CD4-positive, alpha-beta T cell (primary cell): Measurements from ENCODE around the gene TNS1. TPM values are rescaled to one million over a fixed set of nuclear protein-coding genes. Genes with fewer than 3 reads are reported as not detected.

Experiments
- ATAC-seq: fragments of 200-7000 bp; cut with Tn5 transposase; one replicate; pipeline ENCODE4 v1.10.0; 2022; ENCODE audit warnings: mild to moderate bottlenecking; ENCODE audit not compliant: poor library complexity
- CTCF ChIA-PET: fragments of 350-600 bp; sonication (Branson Sonifier 250); formaldehyde crosslinking; loops from one replicate; lab custom pipeline; 2021; ENCODE audit warnings: antibody characterized with exemption, inconsistent platforms; lab: Charles Lee
- POLR2A ChIA-PET: fragments of 350-600 bp; sonication (Branson Sonifier 250); formaldehyde crosslinking; loops from one replicate; lab custom pipeline; 2021; ENCODE audit warnings: antibody characterized with exemption, inconsistent platforms; lab: Charles Lee
- DNase-seq, 14 experiments: peaks; one replicate each; pipeline ENCODE4 v3.0.0-alpha.2; 2013 to 2020; ENCODE audit warnings: mixed read lengths in 2 of 14
- H3K27ac ChIP-seq, 2 donors: one replicate each; pipeline versions ENCODE4 v1.5.1 to v1.7.0; 2013; ENCODE audit warnings: low read length in 2 of 2, low read depth in 1 of 2, mild to moderate bottlenecking in 1 of 2
- H3K27me3 ChIP-seq, 2 experiments: 1 replicate in 1 of 2; 2 replicates in 1 of 2; pipeline versions ENCODE4 v1.6.1 to v1.7.0; 2013; ENCODE audit warnings: low read length in 2 of 2, control low read depth in 1 of 2, mild to moderate bottlenecking in 1 of 2, moderate library complexity in 1 of 2; ENCODE audit not compliant: insufficient read depth in 2 of 2, control insufficient read depth in 1 of 2
- H3K36me3 ChIP-seq: one replicate; pipeline ENCODE4 v1.6.1; 2013; ENCODE audit warnings: low read length, control low read depth; ENCODE audit not compliant: insufficient read depth
- H3K4me1 ChIP-seq: one replicate; pipeline ENCODE4 v1.6.1; 2013; ENCODE audit warnings: low read length, control low read depth; ENCODE audit not compliant: insufficient read depth
- H3K4me3 ChIP-seq: one replicate; pipeline ENCODE4 v1.5.1; 2013; ENCODE audit warnings: mild to moderate bottlenecking, low read length, moderate library complexity
- H3K9me3 ChIP-seq, 2 experiments: 1 replicate in 1 of 2; 2 replicates in 1 of 2; pipeline versions ENCODE4 v1.6.1 to v1.7.0; 2013; ENCODE audit warnings: low read length in 2 of 2, mild to moderate bottlenecking in 2 of 2, control low read depth in 1 of 2, moderate library complexity in 1 of 2; ENCODE audit not compliant: control insufficient read depth in 1 of 2, insufficient read depth in 1 of 2
- H3K27ac Mint-ChIP-seq: one replicate; pipeline ENCODE4 v1.8.0; 2020; ENCODE audit warnings: mixed read lengths
- H3K27me3 Mint-ChIP-seq: one replicate; pipeline ENCODE4 v1.8.0; 2021; ENCODE audit warnings: mixed read lengths
- H3K36me3 Mint-ChIP-seq: one replicate; pipeline ENCODE4 v1.8.0; 2021; ENCODE audit warnings: low read depth, mixed read lengths
- H3K4me1 Mint-ChIP-seq: one replicate; pipeline ENCODE4 v1.8.0; 2021; ENCODE audit warnings: low read depth, mixed read lengths
- H3K4me3 Mint-ChIP-seq: one replicate; pipeline ENCODE4 v1.8.0; 2020; ENCODE audit warnings: mild to moderate bottlenecking, mixed read lengths
- H3K9me3 Mint-ChIP-seq: one replicate; pipeline ENCODE4 v1.8.0; 2020; ENCODE audit warnings: mixed read lengths
- intact Hi-C, 2 experiments: fragments of 100-400 bp; cut with DNase I in 1 of 2; cut with micrococcal nuclease in 1 of 2; formaldehyde crosslinking; loops; one replicate each; pipeline versions ENCODE4 v1.15.1 to v1.9.0; 2023 to 2025; cut with DNase I, micrococcal nuclease
- total RNA-seq, 174 experiments: library from RNA in 2 of 174; stranded (reverse) in 2 of 174; gene quantifications; one replicate each; pipeline ENCODE4 v1.2.3 and lab custom pipeline; 2021 to 2026
- TF ChIP-seq, protein P1 (sequence below): fragments of 200-600 bp; IDR thresholded peaks from one replicate; pipeline ENCODE4 v1.8.0; 2022; ENCODE audit warnings: antibody characterized with exemption, mild to moderate bottlenecking

TNS1 gene
- total RNA-seq, 2 experiments from 2014 or later, result 0.25 to 0.34 TPM

DNA sequence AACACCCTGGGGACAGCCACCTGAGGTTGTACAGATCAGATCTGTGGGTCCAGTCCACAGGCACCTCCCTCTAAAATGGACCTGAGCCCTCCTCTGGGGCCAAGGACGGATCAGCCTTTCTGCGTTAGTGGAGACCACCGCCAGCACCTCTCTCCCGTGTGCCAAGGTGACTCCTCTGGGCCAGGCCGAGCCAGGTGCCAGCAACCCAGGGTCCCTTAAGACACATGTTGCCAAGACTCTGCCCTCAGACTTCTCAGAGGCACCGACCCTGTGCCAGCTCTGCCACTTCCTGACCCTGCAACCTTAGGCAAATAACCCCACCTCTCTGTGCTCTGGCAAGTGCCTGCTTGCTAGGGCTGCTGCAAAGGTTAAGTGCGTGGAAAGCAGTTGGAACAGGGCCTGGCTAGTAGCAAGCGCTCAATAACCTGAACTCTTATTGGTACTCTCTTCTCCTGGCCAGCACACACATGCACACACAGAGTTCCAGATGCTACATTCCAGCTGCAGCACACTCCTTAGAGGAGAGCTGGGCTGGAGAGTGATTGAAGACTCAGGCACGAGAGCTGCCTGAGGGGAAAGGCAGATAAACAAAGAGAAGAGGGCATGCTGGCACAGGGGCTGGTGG, 105.6 kb downstream of the TNS1 start:
- no peak for ATAC-seq
- Mint-ChIP-seq H3K4me1 (no peaks in the 10 kb centered on the region), H3K4me3 (no peak overlapping the region), H3K27me3 (no peaks in the 10 kb centered on the region), H3K36me3 (no peaks in the 10 kb centered on the region), H3K27ac (no peak overlapping the region), H3K9me3 (no peaks in the 10 kb centered on the region)
- no peak for DNase-seq
- CTCF ChIA-PET, result no interaction called here
- TF ChIP-seq, protein P1, sequence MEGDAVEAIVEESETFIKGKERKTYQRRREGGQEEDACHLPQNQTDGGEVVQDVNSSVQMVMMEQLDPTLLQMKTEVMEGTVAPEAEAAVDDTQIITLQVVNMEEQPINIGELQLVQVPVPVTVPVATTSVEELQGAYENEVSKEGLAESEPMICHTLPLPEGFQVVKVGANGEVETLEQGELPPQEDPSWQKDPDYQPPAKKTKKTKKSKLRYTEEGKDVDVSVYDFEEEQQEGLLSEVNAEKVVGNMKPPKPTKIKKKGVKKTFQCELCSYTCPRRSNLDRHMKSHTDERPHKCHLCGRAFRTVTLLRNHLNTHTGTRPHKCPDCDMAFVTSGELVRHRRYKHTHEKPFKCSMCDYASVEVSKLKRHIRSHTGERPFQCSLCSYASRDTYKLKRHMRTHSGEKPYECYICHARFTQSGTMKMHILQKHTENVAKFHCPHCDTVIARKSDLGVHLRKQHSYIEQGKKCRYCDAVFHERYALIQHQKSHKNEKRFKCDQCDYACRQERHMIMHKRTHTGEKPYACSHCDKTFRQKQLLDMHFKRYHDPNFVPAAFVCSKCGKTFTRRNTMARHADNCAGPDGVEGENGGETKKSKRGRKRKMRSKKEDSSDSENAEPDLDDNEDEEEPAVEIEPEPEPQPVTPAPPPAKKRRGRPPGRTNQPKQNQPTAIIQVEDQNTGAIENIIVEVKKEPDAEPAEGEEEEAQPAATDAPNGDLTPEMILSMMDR, result no peak
- Histone ChIP-seq H3K27me3 (peaks cover 0 to 2% of the 10 kb centered on the region in 2 experiments), H3K27ac (no peak overlapping the region), H3K4me1 (no peaks in the 10 kb centered on the region), H3K9me3 (no peaks in the 10 kb centered on the region), H3K36me3 (no peaks in the 10 kb centered on the region), H3K4me3 (no peak overlapping the region)
- POLR2A ChIA-PET, result no interaction called here
- intact Hi-C loops, result no loop called here

DNA sequence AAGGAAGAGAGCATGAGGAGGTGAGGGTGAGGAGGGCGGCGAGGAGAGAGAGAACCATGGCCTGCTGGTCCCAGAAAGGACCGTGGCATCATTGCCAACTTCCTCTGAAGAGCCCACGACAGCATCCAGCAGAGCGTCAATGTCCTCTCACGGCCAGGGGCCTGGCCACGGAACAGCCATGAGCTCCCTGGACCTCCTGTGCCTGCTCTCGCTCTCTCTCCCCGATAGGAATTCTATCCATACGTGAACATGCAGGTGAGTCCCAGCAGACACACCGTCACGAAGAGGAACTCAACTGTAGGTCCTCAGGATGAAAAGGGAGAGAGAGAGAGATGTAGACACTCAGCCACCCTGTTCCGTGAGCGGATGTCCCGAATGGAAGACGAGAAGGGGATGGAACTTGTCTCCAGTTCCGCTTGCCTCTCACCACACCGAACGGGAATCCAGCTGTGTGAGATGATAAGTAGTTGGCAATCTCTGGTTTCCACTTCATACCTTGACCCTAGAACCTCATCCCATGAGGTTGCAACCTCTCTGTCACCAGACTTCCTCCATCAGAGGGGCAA, 107.6 kb downstream of the TNS1 start:
- no peaks in the 10 kb centered on the region for H3K36me3 Mint-ChIP-seq
- intact Hi-C loops, result no loop called here
- TF ChIP-seq, protein P1, result no peak

DNA sequence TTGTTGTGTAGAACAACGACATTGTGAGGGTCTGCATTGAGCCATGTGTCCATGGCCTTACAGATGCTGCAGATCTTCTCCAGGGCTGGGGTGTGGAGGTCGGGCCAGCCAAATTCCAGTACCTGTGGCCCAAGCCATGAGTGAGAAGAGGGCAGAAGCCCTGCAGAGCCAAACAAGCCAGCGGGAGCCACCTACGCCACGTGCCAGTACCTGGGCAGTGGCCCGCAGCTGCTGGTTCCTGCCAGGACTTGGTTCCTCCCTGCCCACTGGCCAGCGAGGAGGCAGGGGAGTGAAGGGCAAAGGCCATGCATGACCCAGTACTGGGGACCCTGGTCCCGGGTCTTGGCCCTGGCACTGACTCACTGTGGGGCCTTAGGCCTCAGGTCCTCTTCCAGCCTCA, 109.4 kb downstream of the TNS1 start:
- no peak overlapping the region for H3K27ac Mint-ChIP-seq
- no peaks in the 10 kb centered on the region for H3K36me3 ChIP-seq
- H3K27ac ChIP-seq, result no peak overlapping the region
- no peaks in the 10 kb centered on the region for H3K27me3 Mint-ChIP-seq
- intact Hi-C loops, result no loop called here
- no peak overlapping the region for H3K4me3 ChIP-seq
- H3K9me3 ChIP-seq, result no peaks in the 10 kb centered on the region
- ChIA-PET POLR2A (no interaction called here), CTCF (no interaction called here)
- no peaks in the 10 kb centered on the region for H3K27me3 ChIP-seq
- DNase-seq (no peak), ATAC-seq (no peak)
- no peak overlapping the region for H3K4me3 Mint-ChIP-seq
- no peaks in the 10 kb centered on the region for H3K36me3 Mint-ChIP-seq
- no peaks in the 10 kb centered on the region for H3K9me3 Mint-ChIP-seq
- H3K4me1 Mint-ChIP-seq, result no peaks in the 10 kb centered on the region
- TF ChIP-seq, protein P1, result no peak
- no peaks in the 10 kb centered on the region for H3K4me1 ChIP-seq

More for the DNA sequence above, 107.6 kb downstream of the TNS1 start:
- no peak overlapping the region for H3K4me3 Mint-ChIP-seq
- DNase-seq (no peak), ATAC-seq (no peak)
- H3K4me1 Mint-ChIP-seq, result no peaks in the 10 kb centered on the region
- CTCF ChIA-PET, result no interaction called here
- no peak overlapping the region for H3K27ac Mint-ChIP-seq
- Histone ChIP-seq H3K4me3 (no peak overlapping the region), H3K27me3 (no peaks in the 10 kb centered on the region), H3K27ac (no peak overlapping the region), H3K36me3 (no peaks in the 10 kb centered on the region), H3K4me1 (no peaks in the 10 kb centered on the region), H3K9me3 (no peaks in the 10 kb centered on the region)
- H3K27me3 Mint-ChIP-seq, result no peaks in the 10 kb centered on the region
- no peaks in the 10 kb centered on the region for H3K9me3 Mint-ChIP-seq
- POLR2A ChIA-PET, result no interaction called here
